ENCODE measurements around the gene ABAT.

ABAT gene

DNA sequence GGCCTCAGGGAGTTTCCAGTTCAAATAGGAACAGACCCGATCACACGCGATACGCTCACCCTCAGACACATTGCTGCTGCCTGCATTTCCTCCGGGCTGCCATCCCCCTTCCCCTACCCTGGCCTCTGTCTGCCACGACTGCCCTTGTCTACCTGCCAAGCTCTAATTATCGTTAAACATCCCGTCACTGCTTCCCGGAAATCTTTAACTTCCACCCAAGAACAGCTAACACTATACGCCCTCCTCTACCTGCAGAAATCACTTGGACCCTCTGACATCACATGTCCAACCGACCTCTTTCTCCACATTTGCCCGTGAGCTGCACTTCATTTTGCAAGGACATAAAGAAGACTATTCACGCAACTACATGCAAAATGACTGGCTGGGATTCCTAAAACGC is 40.4 kb downstream of the ABAT start:
- DNase-seq (ENCODE audit: low read depth in 3 of 3, low spot score in 1 of 3), result no peak

DNA sequence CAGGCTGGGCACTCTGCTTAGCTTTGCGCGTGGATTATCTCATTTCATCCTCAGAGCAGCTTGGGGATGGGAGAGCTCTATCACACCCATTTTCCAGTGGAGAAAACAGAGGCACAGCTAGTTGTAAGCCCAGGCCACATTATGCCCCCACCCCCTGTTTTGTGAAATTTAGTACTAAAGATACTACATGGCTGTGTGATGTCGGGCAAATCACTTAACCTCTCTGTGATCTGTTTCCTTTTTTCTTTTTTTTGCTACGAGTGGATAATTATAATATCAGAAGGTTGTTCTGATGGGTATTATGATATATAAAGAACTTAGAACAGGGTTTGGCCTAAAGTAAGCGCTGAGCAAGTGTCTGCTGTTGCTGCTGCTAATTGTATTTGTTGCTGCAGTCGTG is 41.6 kb downstream of the ABAT start:
- no peak for DNase-seq (ENCODE audit: low read depth in 3 of 3, low spot score in 1 of 3)

GRCh38 chr16:8716592-8716991 is 42.2 kb downstream of the ABAT start:
- DNase-seq (ENCODE audit: low read depth in 3 of 3, low spot score in 1 of 3), result no peak

DNA sequence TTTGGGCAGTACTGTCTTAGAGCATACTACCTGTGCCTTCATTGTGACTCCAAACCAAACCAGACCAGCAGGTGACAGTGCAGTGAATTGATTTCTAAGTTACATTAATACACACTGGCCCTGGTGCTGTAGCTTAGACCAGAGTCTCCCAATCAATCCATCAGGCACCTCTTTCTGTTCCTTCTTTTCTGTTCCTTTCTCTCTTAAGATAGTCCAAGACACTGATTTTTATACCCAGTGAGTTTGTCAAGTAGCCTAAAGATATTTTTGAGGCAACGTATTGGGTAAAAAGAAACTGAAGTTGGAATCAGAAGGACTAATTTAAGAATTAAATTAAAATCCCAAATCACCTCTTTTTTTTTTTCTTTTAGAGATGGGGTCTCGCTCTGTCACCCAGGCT is 43.1 kb downstream of the ABAT start:
- DNase-seq (ENCODE audit: low read depth in 3 of 3, low spot score in 1 of 3), result no peak

GRCh38 chr16:8717892-8718415 is 43.5 kb downstream of the ABAT start:
- DNase-seq (ENCODE audit: low read depth in 3 of 3, low spot score in 1 of 3), result no peak

GRCh38 chr16:8718851-8719680 is 44.6 kb downstream of the ABAT start:
- no peak for DNase-seq (ENCODE audit: low read depth in 3 of 3, low spot score in 1 of 3)

DNA sequence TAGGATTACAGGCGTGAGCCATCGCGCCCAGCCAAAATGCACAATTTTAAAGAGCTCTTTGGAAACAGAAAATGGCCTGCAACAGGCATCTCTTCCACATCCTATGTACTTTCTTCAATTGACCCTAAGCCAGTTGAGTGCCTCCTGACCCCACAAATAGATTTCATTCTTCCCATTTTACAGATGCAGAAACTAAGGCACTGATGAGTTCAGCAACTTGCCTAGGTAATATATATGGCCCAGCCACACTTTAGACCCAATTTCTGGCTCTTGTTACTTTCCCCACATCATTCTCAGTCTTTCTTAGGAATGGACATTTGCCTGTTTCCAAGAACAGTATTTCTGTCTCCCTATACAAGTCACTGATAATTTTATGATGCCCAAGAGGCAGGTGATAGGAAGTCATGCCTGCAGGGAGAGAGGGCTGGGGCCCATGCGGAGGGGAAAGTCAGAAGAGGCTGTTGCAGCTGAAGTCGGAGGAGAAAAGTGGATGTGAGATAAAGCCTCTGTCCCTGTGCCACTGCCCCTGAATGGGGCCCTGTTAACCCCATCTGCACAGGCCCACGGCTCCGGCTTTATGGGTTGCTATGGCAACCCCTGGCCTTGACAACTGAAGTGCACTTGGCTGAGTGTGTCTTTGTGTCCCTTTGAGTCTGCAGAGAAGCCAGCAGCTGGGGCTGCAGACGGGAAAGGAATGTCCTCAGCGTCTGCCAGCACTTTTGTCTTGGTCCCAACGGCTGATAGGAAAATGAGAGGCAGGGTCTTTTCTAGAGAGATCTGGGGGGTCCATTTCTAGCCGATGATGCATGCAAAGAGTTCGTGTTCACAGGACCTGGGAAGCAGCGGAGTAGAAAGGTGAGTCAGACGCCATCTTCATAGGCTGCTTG is 45.9 kb downstream of the ABAT start:
- no peak for DNase-seq (ENCODE audit: low read depth in 3 of 3, low spot score in 1 of 3)

- no peak for DNase-seq (ENCODE audit: low read depth in 3 of 3, low spot score in 1 of 3)
Observed at GRCh38 chr16:8720967-8721308, 46.5 kb downstream of the ABAT start.

- DNase-seq (ENCODE audit: low read depth in 3 of 3, low spot score in 1 of 3), result no peak
Observed at GRCh38 chr16:8721336-8722024, 47.1 kb downstream of the ABAT start.

DNA sequence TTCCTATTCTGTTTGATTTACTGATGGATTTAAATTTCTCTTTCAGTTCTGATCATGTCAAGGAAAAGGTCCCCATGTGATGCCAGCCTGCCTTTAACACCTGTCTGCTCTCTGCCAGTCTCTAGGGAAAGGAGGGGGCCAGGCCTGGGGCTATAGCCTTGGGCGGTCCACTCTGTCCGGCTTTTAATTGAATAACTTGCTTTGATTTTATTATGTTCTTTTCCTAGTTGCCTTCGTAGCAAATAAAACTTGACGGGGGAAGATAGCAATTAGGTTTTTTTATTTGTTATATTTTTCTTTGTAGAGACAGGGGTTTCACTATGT is 47.6 kb downstream of the ABAT start:
- no peak for DNase-seq (ENCODE audit: low read depth in 3 of 3, low spot score in 1 of 3)

DNA sequence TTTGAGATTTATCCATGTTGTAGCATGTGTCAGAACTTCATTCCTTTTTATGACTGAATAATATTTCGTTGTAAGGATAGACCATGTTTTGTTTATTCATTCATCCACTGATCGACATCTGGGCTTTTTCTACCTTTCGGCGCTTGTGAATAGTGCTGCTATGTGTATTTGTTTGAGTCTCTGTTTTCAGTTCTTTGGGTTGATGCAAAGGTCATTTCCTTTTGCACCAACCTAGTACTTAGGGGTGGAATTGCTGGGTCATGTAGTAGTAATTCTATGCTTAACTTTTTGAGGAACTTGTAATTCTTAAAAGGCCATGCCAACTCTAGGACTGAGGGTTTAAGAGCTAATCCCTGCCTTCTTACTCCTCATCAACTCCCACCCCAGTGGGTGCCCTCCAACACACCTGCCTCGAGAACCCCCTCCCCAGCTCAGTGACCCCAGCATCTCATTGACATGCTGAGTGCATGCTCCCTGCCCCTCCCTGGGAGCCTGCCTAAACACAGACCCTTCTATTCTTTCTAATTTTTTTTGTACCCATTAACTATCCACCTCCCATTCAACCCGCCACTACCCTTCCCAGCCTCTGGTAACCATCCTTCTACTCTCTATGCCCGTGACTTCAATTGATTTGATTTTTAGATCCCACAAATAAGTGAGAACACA is 51.2 kb downstream of the ABAT start:
- no peak for DNase-seq (ENCODE audit: low read depth in 3 of 3, low spot score in 1 of 3)

- no peak for DNase-seq (ENCODE audit: low read depth in 3 of 3, low spot score in 1 of 3)
Observed at GRCh38 chr16:8727131-8727806, 52.9 kb downstream of the ABAT start.

DNA sequence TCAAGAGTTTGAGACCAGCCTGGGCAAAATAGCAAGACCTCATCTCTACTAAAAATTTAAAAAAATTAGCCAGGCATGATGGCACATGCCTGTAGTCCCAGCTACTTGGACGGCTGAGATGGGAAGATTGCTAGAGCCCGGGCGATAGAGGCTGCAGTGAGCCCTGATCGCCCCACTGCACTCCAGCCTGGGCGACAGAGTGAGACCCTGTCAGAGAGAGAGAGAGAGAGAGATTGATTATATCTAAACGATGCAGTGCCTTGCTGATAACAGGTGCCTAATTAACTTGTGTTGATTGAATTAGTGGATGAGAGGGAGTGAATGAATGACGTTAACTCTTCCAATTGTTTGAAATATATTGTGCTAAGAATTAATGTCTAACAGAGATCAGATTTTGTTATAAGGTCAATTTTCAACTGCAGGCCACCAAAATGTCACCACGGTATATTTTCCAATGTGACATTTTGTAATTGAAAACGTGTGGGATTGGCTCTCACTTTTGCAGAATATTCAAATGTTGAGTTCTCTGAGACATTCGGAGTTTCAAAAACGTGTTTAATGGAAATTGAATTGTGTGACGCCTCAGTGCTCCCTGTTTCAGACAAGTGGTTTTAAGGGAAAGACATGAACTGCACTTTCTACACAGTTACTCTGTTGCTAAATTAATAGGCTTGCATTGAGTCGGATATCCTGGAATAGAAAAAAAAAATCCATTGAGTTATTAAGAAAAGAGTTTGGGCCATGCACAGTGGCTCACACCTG is 53.6 kb downstream of the ABAT start:
- DNase-seq (ENCODE audit: low read depth in 3 of 3, low spot score in 1 of 3), result no peak

DNA sequence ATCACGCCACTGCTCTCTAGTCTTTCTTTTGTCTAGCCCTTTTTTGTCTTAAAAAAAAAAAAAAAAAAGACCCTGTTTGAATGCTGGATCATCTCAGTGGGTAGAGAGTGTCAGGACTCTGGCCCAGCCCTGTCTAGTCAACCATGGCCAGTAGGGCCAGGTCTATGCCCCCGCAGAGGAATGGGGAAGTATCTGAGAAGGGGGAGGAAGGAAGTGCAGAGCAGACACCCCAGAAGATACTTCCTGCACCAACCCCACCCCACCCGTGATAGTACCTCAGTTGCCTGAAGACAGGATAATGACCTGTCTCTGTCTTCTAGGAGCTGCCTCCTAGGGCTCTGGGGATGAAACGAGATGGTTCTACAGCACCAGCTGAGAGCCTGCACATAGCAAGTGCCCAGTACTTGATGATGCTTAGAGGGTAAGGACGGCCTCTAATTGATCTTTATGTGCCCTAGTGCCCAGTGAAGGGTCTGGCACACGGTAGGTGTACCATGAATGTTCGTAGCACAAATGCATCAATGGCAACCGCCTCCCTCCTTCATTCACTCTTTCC is 55.4 kb downstream of the ABAT start:
- no peak for DNase-seq (ENCODE audit: low read depth in 3 of 3, low spot score in 1 of 3)

DNA sequence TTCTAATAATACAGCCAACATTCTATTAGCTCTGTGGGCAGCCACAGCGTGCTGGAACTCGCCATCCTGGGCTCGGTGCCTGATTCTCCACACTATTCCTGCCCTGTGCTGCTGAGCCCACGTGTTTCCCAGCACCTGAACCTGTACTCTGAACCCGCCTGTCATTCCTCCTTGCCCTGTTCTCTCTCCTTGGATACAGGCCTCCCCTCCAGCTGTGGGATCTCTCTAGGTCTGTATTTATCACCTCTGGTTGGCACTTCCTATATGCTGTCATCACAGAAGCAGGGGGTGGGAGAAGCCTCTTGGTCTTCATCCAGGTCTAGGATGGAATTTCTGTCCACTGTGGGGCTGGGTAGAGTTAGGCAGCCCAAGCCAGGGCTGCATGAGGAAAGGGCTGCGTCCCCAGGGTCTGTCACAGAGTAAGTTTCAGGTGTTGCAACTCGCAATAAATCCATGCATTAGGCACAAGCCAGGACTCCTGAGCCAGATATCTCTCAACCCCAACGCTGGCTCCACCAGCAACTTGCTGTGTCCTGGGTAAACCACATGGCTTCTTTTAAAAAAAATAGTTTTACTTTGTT is 56.0 kb downstream of the ABAT start:
- DNase-seq (ENCODE audit: low read depth in 3 of 3, low spot score in 1 of 3), result no peak

- DNase-seq (ENCODE audit: low read depth in 3 of 3, low spot score in 1 of 3), result no peak
Observed at GRCh38 chr16:8733849-8734540, 59.6 kb downstream of the ABAT start.

GRCh38 chr16:8735574-8735973 is 61.2 kb downstream of the ABAT start:
- no peak for DNase-seq (ENCODE audit: low read depth in 3 of 3, low spot score in 1 of 3)

DNA sequence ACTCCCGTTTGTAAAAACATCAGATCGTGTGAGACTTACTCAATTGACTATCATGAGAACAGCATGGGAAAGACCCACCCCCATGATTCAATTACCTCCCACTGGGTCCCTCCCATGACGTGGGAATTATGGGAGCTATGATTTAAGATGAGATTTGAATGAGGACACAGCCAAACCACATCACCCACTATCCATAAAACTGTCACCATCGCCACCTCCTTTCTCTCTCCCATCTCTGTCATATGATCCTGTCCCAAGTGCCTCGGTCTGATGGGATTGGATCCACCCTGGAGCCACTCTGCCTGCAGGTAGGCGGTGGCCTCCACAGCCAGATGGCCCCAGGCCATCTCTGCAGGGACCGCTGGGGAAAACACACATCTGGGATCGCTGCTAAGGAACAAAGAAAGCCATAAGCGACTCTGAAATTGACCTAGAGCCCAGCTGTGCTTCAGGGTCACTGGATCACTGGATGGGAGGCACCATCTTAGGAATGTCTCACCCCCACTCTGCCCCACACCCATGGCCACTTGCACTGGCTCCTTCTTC is 61.8 kb downstream of the ABAT start:
- no peak for DNase-seq (ENCODE audit: low read depth in 3 of 3, low spot score in 1 of 3)

Measured in stimulated activated CD4-positive, alpha-beta T cell treated with anti-CD3 and anti-CD28 coated beads, TNF-alpha, amount 100 ng/mL, for 1 hour (primary cell).